HG02623 (cell line): ENCODE data around the gene EVX2.

ENCODE experiments used
- ATAC-seq: cut with Tn5 transposase; IDR thresholded peaks from one replicate; pipeline ENCODE4 v1.9.1; 2021; ENCODE audit warnings: moderate library complexity; ENCODE audit not compliant: unreplicated experiment

Gene EVX2

DNA sequence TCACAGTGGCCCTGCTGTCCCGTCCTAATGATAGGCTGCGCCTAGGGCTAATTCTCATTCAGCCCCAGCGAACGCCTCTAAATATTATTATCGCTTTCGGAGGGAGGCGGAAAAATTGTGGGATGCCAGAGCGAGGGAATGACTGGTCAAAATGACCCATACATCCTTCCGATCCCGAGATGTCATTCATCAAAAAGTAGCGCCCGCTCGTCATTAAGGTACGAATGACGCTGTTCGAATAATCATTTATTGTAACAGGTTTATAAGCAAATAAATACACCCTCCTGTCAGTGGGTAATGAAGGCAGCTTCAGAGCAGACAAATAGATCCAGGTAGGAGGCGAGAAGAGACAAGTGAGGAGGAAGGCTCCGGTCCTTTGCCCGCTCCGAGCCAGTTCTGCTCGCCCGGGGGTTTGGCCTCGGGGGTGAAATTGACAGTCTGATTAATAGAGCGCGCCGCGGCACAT, at the start of gene EVX2:
EVX2 (minus strand) TSS at position 167 of the 466 bp plus-strand sequence. CDS start 186 bp downstream, outside the sequence.
- no peak for ATAC-seq

DNA sequence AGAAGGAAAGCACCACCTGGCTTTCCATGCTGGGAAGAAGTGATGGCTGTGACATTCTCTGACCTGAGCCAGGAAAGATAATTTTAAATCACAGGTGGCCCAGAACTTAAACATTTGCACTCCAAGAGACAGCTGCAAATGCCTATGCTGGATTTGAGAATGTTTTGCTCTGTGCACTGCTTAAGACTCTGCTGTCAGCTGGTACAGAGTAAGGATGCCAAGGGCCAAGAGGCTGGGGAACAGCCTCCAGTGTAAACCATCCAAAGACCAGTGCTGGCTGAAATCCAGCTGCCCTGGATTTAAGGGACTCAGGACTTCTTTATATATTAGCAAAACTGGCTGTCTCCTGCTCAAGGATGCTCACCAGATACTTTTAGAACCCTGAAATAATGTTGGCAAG, 49.6 kb upstream of the EVX2 start:
- no peak for ATAC-seq

DNA sequence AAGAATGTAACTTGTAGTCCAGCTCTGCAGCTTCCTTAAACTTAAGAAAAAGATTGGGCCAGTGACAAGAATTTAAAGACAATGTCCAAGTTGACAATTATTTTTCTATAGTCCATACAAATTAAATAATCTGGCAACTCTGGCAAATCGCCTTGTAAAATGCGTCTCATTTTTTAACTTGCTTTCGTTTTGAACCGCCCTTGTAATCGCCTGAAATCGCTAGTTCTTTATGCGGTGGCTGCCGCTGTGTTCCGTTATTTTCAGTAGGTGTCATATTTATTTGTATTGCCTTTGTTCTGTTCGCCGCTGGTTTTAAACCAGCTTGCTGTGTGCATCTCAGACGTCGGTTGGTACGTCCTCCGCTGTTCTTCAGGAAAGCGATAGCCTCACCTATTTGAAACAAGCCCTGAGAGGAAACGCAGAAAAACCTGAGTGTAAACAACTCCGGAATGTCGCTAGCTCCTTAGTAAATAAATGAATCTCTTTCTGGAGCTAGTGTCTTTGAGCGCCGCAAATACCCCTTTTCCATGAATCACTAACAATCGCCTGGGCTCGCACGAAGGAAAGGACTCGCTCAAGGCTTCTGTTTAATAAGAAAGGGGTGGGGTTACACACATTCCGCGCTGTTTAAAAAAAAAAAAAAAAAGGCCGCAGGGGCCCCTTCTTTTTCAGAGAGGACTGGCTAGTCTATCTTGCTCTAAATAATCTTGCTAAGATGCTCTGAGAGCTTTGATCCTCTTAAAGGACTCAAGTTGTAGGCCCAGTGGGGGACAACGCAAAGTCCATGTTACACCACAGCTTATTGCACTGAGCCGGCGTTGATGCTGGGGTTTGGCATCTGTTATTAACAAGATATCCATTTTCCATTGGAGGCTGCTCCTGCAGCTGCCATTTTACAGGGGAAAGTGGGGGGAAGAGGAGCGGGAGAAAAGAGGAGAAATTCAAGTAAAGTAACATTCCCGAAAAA, 48.7 kb upstream of the EVX2 start:
- no peak for ATAC-seq

DNA sequence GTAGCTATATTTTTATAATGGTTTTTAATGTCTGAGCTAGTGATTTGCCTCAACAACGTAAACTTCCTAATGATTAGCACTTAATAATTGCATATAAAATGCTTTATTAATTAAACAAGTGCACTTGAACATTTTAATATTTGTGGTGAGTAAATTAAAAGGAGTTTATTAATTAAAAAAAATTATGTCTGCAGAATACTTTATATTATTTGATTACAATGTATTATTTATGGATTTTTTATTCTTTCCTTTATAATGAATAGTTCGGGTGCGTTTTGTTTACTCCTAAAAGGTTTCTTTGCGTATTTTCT, 48.0 kb upstream of the EVX2 start:
- no peak for ATAC-seq

DNA sequence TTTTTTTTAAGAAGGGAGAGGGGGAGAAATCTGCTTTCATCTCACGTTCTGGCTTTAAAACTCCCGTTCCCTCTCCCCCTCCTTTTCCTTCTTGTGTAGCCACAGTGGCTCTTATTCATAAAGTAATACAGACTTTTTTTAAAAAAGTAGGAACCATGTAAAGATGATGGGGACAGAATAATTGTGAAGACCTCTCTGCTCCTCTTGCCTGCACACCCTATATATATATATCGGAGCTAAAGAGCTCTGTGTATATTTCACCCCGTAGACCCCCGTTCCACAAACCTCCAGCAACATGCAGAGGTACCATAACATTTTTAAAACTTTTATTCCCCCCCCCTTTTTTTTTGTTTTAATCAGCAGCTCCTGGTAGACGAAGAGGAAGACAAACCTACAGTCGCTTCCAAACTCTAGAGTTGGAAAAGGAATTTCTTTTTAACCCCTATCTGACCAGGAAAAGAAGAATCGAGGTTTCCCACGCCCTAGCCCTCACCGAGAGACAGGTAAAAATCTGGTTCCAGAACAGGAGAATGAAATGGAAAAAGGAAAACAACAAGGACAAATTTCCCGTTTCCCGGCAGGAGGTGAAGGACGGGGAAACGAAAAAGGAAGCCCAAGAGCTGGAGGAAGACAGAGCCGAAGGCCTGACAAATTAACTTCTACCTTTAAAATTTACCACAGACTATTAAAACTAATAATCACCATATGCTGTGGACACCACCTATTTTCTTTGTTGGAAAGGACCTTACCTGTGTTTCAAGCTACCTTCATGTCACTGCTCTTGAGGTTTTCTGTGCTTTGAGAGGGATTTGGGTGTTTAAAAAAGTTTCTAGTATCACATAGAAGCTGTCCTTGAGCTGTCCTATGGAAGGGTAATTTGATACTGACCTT, 47.4 kb upstream of the EVX2 start:
- ATAC-seq: no peak

DNA sequence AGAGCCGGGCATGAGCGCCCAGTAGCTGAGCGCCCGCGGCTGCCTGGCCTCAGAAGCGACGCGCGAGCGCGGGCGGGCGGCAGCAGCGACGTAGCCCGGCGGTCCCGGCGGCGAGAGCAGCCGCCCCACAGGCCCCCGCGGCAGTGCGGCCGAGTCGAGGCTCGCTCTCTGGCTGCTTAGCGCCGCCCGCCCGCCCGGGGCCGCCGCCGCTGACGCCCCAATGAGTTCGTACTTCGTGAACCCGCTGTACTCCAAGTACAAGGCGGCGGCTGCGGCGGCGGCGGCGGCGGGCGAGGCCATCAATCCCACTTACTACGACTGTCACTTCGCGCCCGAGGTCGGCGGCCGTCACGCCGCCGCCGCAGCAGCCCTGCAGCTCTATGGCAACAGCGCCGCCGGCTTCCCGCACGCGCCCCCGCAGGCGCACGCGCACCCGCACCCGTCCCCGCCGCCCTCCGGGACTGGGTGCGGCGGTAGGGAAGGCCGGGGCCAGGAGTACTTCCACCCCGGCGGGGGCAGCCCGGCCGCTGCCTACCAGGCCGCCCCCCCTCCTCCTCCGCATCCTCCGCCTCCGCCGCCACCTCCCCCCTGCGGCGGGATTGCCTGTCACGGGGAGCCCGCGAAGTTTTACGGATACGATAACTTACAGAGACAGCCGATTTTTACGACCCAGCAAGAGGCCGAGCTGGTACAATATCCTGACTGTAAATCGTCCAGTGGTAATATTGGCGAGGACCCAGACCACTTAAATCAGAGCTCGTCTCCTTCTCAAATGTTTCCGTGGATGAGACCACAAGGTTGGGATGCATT, 46.6 kb upstream of the EVX2 start:
- ATAC-seq: no peak

DNA sequence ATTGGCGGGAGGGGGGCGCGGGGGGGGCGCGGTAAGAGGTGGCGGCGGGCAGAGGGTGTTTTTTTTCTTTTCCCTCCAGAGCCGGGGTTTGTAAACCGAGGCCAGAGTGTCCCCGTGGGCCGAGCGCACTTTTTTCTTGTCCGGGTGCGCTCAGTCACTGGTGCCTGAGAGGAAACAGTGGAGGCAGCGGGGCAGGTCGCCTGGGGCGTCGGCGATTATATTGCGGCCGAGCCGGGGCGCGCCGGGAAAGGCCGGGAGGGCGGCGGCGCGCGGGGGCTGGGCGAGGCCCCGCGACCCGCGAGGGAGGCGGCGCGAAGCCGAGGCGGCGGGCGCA, 46.0 kb upstream of the EVX2 start:
- no peak for ATAC-seq

DNA sequence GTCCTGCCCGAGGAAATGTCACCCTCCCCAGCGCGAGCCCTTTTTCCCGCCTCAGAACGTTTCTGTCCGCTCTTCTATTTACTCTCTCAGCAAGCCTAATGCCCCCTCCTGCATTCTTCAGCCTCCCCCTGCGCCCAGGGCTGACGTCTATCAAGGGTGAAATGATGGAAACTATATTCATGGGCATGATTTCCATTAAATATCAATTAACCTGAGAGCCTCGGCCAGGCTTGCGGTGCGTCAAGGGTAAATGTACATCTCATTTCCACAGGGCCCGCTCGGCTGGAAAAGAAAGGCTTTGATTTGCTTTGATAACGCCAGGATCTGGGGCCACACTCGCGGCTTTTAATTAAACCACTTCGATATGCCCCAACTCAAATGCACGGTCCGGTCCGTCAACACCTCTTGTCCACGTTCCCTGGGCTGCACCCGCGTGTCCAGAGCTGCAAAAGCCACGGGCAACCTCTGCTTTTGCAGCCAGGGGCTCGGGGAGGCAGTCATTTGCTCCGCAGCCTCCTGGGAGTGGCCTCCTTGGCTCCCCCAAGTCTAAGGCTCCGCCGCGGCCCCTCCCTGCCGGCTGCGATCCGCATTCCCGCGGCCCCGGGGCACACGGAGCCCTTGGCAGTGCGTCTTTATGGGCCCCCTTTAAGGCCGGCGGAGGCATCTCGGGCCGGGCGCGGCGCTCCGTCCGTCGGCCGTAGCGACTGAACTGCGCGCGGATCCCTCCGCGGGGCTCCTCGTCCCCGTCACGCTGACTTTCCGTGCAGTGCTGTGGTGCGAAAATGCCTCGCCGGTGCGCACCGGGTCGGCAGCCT, 45.4 kb upstream of the EVX2 start, which contains the start of gene HOXD8:
HOXD8 (plus strand) TSS at position 724 of the 815 bp plus-strand sequence. CDS start 662 bp downstream, outside the sequence.
- ATAC-seq: no peak

DNA sequence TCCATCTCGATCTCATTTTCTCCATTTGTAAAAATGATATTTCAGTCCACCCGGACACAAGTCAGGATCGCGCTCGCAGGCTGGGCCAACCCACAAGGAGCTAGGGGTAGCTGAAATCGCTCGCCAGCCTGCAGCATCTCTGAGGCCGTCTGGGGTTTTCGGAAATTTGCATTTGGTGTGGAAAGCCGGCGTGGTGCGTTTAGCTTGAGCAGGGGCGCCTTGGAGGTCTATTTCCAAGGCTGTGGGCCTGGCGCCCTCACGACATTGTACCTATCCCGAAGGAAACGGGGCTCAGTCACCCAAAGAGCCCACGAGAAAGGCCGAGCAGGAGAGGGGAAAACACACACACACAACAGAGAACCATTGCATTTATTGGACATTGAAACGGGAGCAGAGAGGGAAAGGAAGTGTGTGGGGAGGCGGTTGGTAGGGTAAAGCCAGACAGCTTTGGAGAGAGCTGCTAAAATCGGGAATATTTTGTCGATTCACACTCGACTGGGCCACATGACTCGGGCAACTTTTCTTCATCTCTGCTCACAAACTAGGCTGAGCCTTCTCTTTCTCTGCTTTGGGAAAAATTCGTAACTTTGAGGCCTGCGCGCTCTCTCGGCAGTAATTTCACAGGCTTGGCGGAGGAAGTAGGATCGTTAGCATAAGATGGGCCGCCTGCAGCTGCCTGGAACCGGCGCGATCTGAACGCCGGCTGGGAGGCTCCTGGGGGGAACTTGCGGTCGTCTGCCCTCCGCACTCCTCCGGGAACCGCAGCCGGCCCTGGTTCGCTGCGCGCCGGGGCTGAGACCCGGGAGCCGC, 44.6 kb upstream of the EVX2 start:
- no peak for ATAC-seq

DNA sequence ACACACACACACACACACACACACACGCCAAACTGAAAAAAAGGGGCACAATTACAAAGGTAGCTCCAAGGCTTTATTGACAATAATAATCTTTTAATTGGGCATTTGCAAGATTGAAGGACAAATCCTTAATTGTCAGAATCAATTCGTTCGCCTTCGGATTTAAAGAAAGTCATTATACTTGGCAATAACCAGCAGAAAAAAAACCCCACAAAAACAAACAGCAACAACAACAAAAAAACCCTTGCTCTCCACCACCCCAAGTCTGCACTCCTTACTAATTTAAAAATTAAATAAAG, 44.0 kb upstream of the EVX2 start:
- no peak for ATAC-seq

DNA sequence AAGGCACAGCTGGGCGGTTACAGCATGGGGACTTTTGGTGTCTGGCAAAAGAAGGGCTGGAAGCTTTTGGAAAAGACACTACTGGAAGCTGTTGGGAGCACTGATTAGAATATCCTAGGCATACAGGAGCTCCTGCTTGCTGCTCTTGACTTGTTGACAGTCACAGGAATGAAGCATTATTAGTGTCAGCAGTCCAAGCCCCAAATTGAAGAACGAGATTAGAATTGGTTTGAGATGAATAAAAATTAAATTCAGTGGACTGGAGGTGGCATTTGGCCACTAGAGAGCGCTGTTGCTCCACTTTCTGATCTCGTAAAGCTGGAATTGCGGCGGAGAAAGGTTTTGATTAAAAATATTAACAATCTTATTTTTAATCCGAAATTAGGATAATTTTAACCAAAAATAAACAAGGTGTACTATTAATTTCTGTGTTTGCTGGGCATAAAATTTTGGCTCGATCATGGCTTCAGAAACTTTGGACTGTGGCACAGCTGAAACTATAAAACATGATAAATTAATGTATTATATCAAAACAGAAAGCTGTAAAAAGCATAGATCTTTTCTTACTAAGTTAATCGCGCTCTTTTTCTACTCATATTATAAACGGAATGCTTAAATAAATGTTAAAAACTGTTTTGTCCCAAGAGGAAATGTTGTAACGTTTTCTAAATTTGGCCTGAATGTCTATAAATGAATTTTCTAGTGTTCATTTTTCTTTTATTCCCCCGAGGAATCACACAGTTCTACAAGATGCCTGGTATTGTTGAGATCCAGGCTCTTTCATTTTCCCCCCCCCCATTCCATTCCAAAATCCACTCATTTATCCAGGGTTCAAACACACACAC, 43.4 kb upstream of the EVX2 start:
- ATAC-seq: no peak

DNA sequence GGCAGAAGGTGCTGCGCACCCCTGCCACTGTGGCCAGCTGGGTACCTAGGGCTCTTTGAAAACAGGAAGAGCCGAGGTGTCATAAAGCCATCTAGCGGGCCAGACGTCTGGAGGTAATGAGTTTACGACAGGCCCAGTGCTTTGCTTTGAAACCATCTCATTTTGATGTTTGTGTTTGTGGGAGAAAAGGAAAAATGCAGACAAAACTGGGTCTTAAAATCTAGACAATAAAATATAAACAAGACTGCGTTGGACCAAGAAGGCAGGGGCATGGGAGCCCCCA, 42.0 kb upstream of the EVX2 start:
- ATAC-seq: no peak

DNA sequence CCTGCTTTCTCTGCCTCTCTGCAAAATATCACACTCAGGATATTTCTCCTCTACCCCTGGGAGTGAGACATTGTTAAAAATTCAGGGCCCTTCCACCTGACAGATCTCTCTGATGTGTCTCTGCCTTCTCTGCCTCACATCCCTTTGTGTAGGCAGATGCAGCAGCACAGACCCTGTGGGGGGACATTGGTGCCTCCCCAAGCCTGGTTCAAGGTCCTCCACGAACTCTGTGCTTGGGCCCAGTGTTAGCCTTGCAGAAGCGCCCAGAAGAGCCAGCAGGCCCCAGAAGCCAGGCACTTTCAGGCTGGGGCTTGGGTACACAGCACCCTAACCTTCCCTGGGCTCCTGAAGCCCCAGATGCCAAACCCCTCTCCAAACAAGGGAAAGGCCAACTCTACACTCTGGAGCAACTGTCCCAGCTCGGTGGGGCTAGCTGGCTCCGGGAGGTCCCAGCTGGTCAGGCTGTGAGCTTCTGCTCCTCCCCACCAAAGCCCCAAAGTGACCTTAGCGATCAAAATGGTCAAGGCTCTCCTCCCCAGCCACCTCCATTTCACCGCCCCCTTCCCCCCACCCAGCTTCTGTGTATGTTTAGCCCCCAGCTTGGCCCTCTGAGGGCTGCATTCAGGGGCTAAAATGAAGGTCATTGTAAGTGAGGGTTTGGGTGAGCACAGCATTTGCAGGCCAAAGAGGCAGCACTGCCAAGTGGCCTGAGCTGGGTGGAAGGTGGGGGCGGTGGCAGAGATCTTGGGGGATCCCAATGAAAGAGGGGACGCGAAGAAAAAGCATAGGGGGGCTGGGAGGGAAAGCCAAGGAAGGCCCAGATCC, 41.4 kb upstream of the EVX2 start:
- ATAC-seq: no peak

DNA sequence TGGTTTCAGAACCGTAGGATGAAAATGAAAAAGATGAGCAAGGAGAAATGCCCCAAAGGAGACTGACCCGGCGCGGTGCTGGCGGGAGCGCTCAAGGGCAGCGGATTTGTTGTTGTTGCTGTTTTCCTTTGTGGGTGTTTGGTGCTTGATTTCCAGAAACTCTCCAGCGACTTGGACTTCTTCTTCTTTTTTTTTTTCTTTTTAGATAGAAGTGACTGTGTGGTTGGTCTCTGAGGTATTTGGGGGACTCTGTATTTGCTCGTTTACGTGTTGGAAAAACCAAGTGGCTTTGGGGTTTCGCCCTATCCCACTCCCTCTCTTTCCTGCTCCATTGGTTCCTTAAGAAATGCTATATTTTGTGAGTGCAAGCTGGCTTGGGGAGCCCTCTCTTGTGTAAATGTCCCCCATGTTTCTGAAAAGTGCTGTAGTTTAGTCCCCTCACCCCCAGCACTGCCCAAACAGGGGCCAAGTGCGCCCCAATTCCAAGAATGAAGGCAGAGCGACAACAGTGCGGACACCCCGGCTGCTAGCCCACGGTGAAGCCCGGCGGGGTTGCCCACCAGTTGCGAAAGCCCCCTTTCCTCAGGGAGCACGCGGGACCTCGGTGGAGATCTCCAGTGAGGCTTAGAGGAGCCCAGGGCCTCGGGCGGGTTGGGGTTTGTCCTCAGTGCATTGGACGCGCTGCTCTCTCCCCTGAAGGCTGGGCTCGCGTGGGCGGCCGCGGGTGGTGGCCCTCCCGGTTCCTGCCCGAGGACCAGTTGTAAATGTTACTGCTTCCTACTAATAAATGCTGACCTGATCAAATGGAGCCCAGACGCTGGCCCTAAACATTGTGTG, 40.6 kb upstream of the EVX2 start:
- ATAC-seq: no peak

DNA sequence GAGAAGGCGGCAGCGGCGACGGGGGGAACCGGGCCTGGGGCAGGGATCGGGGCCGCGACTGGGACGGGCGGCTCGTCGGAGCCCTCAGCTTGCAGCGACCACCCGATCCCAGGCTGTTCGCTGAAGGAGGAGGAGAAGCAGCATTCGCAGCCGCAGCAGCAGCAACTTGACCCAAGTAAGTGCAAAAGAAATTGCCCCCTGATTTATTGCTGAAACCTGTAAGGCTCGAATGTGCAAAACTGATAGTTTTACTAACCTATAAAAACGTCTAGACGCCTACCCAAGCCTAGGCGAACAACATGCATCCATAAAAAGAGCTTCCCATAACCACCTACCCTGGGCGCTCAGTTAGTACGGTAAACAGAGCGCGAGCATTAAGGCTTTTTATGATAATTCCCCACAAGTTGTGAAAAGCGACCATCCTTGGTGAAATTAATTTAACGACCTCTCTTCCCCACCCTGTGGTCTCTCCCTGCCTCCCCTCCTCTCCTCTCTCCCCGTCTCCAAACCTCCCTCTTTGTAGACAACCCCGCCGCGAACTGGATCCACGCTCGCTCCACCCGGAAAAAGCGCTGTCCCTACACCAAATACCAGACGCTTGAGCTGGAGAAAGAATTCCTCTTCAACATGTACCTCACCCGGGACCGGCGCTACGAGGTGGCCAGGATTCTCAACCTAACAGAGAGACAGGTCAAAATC, 39.8 kb upstream of the EVX2 start:
- no peak for ATAC-seq

DNA sequence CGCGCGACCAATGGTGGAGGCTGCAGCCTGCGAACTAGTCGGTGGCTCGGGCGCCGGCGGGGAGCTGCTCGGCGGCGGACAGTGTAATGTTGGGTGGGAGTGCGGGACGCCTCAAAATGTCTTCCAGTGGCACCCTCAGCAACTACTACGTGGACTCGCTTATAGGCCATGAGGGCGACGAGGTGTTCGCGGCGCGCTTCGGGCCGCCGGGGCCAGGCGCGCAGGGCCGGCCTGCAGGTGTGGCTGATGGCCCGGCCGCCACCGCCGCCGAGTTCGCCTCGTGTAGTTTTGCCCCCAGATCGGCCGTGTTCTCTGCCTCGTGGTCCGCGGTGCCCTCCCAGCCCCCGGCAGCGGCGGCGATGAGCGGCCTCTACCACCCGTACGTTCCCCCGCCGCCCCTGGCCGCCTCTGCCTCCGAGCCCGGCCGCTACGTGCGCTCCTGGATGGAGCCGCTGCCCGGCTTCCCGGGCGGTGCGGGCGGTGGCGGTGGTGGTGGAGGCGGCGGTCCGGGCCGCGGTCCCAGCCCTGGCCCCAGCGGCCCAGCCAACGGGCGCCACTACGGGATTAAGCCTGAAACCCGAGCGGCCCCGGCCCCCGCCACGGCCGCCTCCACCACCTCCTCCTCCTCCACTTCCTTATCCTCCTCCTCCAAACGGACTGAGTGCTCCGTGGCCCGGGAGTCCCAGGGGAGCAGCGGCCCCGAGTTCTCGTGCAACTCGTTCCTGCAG, 39.1 kb upstream of the EVX2 start, which contains the start of gene HOXD9:
HOXD9 (plus strand) TSS at position 37 of the 728 bp plus-strand sequence; CDS start at position 87, 50 bp downstream.
- ATAC-seq: no peak
